Measurements from ENCODE around the gene PUS10.

- TF ChIP-seq CTCF (conservative IDR thresholded peaks at IDR 0.05; ENCODE audit: low read depth in 2 of 2) (no peak), POLR2AphosphoS5 (IDR thresholded peaks at IDR 0.05; ENCODE audit: low read depth) (no peak), EZH2 (IDR thresholded peaks at IDR 0.05; ENCODE audit: low read depth, unreplicated experiment) (no peak), ETS1 (IDR thresholded peaks at IDR 0.05) (no peak), STAT1 (IDR thresholded peaks at IDR 0.05; ENCODE audit: unreplicated experiment) (no peak), JUNB (IDR thresholded peaks at IDR 0.05; ENCODE audit: unreplicated experiment) (no peak), CREB1 (CRISPR knock-in tag; IDR thresholded peaks at IDR 0.05; ENCODE audit: low read depth) (no peak), REST (IDR thresholded peaks at IDR 0.05; ENCODE audit: unreplicated experiment) (no peak), EZH2phosphoT487 (IDR thresholded peaks at IDR 0.05; ENCODE audit: unreplicated experiment) (no peak), ZNF331 (CRISPR knock-in tag; IDR thresholded peaks at IDR 0.05; ENCODE audit: low read depth) (no peak)
Measured at GRCh38 chr2:60899230-60899891, 118.7 kb downstream of the PUS10 start.
